Epidermal melanocyte (primary cell): ENCODE measurements around the gene AP5Z1.

Experiments used
- DNase-seq: peaks from one replicate; pipeline ENCODE4 v3.0.0; 2011; ENCODE audit warnings: low spot score; ENCODE audit not compliant: insufficient read length

Gene AP5Z1

DNA sequence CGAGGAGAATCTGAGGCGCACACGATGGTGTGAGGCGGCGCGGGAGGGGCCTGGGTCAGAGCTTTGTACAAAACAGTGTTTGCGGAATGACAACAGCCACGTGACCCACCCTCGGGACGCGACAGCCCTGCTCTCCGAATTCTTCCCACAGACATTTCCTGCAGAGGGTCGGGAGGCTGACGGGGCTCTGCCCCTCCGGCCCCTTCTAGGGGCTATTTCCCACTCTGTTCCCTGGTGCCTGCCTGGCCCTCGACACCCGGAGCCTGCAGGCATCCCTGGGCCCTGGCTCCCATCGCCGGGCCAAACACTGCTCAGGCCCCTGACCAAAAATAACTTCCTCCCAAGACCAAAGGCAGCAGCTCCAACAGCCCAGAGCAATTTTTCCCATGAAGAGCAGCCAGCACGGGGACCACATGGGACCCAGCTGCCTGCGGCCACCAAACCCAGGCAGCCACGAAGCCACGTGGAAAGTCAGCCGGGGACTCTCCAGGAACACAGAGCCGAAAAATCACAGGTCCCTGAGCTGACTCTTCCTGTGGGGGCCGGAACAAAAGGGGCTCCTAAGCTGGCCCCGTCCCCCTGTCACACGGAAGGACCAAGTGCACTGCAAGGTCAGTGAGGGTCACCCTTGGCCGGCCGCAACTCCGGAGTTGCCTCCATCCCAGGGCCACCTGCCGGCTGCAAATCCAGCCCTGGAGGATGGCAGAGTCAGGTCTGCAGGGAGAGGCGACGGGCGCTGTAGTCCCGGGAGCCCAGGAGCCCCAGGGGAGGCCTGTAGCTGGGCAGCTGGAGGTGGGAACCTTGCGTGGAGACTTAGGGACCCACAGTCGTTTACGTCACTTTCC is 44.4 kb downstream of the AP5Z1 start:
- DNase-seq, result no peak

DNA sequence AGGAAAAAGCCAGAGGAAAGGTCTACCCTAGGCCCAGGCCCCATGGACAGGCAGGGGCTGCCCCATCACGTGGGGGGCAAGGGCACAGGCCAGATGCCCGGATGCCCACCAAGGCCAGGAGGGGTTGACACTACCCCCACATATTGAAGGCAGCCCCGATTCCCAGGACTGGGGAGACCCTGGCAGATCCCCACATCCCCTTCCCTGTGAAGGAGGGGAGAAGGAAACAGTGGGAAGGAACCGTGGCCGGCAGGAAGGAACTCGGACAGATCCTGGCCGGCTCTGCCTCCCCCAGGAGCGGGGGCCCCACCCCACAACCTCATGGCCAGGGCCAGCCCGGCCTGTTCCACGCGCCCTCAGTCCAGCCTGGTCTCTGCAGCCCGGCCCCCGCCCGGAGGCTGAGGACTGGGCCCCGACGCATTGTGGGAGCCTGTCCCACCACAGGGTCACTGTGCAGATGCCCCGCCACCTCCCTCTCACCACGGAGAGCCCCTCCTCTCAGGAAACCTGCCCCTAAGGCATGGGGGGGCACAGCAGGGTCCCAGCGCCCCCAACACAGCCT is 45.1 kb downstream of the AP5Z1 start:
- no peak for DNase-seq

DNA sequence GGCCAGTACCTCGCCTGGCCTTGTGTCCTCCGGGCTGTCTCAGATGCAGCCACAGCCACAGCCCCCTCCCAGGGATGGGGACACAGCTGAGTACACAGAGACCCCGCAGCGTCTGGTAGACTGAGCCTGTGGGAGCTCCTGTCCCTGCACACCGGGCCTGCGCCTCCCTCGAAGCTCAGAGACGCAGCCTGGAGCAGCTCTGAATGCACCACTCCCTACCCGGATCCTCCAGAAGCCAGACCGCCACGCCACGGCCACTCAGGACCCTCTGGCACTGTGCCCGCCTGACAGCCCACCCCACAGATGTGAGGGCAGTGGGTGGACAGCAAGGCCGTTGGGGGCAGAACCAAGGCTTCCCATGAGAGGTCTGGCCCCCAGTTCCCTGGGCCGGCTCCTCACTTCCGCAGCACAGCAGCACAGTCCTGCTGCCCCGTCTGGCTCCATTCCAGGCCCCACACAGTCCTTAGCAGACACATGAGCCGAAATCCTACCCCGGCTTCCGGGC is 45.6 kb downstream of the AP5Z1 start:
- DNase-seq, result no peak

DNA sequence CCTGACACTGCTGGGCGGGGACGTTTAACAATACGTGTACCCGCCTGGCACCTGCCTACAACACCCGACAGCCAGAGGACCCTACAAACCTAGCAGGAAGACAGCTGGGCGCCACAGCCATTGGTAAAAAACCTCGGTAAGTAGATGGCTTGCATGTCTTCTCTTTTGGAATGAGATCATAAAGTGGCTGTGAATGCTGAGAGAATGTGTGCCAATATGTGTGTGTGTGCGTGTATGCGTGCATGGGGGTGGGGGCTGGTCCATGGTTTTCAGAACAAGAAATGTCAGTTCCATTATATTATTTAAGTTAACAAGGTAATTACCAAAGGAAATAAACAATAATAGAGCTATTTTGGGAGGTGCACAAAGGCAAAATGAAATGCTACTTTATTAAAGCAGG is 47.3 kb downstream of the AP5Z1 start:
- DNase-seq, result no peak

DNA sequence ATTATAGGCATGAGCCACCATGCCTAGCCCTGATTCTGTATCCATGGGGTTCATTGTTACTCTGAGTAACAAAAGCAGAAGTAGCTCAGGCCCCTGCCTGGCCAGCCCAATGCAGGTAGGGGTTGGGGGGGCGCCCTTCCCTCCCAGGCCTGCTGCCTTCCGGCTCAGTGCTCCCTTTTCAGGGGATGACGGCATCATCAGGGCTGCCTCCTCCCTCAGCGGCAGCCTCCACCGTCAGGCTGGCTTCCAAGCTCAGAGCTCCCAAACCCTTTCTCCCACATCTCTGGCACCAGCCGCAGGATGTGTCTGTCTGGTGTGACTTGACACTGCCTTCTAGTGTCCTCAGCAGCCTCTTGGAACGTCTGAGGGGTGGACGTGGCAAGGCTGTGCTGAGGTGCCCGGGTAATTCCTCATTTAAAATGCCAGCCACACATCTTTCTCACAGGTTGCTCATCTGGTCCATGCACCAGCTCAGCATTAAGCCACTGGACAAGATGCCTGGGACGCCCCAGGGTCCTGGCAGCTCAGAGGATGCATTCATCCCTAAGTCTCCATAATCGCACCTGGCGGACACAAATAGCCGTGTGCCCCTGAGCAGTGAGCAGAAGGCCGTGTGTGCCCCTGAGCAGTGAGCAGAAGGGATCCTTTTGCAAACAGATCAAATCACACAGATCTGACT is 48.2 kb downstream of the AP5Z1 start:
- DNase-seq, result no peak

DNA sequence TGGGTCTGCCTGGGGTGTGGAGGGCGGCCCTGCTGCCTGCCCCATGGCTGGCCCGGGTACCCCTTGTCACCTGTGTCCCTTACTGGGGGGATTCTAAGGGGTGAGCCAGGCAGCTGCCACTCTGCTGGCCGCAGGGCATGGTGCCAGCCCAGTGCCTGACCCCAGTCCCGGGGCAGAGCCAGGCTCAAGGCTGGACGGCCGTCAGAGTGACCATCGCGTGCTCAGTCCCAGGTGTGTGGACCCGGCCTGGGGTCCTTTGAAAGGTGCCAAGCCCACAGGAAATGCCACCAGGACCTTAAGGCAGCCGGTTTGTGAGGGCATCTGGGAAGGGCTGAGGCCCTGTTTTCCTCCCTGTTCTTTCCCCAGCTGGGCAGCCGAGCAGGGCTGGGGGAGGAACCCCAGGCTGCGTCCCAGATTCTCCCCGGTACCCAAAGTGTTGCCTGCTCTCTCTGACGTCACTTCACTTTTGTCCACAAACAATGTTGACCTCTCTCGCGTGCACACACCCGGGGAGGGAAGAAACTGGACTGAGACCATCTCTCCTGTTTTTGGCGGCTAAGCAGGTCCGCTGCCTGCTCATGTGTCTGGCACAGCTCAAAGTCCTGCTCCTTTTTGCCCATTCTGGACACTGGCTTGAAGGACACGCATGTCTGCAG is 48.8 kb downstream of the AP5Z1 start:
- DNase-seq, result no peak

DNA sequence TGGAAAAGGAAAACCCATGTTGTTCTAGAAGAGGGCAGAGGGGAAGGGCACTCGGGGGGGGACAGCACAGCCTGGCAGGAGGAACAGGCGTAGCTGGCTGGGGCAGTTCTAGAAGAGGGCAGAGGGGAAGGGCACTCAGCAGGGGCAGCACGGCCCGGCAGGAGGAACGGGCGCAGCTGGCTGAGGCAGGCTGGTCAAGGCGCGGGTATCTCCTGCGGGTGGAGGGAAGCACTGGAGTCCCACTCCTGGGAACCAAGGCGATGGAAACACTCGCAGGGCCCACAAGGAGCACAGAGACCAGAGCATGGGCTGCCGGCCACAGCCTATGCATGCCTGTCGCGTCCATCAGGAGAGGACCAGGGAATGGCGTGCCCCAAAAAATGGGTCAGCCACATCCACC is 49.7 kb downstream of the AP5Z1 start:
- DNase-seq, result no peak

DNA sequence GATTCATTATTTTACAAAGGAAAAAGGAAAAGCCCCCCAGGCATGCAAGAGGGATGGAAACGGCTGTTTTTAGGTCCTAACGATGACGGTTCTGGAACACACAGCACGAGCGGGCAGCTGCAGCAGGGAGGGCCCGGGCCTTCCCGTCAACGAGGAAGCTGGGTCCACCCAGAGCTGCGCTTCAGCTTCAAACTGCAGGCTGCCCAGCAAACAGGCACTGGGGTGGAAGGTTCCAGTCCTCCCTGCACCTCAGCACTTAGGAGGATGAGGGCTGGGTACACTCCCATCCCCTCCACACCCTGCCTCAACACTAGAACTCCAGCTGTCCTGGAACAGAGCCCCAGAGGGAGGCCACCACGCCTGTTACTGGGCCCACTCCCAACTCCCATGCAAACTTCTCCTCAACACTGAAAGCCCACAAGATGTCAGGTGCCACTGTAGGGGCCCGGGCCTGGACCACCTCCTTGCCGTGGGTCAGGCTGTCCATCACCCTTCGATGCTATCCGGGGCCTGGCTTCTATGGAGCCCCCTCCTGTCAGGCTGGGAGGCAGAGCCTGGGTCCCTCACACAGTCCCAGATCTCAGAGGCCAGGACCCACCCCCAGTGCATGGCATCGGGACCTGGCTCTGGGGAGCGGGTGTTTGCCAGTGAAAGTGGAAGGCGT is 53.4 kb downstream of the AP5Z1 start:
- DNase-seq, result no peak

DNA sequence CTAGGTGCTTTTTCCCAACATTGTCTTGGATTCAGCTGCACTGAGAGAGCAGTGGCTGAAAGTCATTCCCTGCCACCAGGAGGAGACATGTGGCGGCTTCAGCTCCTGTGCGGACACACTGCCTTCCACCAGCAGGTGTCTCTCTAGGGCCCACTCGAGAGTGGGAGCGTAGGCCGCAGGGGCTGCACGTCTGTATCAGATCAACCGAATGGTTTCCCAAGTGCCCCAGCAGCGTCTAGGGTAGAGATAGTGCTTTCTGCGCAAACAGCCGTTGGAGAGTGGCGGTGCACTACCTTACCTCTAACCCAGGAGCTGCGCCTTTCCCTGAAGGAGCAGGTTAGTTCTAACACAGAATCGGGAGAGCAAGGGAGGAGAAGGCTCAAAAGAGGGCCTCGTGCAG is 54.8 kb downstream of the AP5Z1 start:
- no peak for DNase-seq

DNA sequence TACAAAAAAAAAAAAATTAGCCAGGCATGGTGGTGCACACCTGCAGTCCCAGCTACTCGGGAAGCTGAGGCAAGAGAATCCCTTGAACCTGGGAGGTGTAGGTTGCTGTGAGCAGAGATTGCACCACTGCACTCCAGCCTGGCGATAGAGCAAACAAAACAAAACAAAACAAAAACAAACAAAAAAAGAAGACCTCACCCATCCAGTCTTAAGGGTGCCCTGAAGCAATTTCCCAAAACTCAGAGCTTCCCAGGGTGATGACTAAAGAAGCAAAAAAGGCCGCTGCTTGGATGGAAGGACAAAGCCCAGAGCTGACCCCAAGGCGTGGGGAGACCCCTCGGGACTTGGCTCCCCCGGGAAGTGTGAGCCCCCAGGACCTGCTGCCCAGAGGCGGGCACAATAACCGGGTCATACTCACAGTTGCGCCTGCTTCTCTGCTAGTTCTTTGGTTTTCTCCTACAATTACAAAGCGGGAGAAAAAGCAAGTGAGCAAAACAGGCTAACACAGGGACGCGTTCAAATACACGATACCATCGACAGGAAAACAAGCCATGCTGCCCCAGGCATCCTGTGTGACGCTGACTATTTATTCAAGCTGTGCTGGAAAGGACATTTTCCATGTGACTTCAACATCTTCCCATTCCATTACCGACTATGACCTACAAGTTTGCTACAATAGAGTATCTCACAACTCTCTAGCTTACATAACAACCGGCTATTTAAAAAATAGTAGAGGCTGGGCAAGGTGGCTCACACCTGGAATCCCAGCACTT is 56.5 kb downstream of the AP5Z1 start:
- DNase-seq, result no peak

DNA sequence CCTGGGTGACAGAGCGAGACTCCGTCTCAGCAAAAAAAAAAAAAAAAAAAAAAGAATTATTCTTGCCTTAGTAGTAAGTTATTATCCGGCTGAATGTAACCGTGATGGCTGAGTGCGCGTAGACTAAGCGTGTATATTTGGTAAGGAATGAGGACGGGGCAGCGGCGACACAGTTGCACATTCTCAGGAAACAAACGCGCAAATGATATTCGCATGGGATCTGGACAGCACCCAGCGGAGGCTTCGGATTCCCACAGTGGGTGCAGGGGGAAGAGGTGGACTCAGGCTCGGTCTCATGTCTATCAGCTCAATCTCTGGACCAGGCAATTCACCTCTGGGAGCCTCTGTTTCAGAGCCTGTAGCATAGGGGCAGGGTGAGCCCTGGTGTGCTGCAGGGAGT is 57.3 kb downstream of the AP5Z1 start:
- DNase-seq, result no peak

DNA sequence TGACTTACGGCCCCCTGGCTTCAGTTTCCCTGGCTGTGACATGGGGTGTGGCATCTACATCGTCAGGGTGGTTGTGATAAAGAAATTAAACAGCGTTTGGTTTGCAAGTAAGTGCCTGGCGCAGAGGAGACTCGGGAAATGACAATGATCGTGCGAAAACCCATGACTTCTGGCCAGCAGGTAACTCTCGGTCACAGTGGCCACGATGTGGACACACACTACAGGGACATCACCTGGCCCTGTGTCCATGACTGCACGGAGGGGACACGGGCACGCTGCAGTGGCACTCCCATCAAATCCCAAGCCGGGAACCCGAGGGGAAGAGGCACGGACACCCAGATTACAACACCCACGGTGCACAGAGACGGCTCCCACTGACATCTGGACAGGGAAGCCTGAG is 57.8 kb downstream of the AP5Z1 start:
- no peak for DNase-seq

DNA sequence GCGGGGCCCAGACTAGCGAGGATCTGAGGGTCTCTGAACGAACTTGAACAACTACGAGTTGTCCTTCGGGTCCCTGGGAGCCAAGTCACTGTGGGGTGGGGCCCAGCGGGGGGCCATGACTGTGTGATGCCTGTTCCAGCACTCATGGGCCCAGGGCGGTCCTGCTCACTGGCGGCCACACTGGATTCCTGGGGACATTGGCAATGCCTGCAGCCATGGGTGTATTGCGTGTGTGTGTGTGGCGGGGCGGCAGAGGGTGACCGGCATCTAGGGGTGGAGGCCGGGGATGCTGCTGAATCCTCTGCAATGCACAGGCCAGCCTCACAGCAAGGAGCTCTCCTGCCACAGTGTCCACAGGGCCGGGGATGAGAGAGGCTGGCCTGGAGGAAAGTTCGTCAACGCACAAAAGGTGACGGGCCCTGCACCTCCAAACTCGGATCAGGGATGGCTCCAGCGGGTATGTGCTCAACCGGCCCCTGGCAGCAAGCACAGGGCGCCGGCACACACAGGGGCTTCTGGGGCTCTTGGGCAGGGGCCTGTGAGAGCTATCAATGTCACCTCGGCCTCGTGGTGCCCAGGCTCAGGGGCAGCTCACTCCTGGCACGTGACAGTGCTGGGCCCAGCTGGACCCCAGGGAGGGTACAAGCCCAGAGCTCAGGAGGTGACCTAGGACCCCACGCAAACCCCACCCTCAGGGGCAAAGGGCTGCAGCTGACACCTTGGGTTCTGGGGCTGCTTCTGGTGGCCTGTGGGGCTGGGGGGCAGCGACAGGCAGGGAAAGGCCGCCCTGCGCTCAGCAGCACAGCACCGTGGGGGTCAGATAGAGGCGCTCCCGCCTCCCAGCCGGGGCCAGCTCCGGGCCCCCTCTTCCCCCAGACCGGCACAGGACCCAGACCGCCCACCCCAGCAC is 58.5 kb downstream of the AP5Z1 start:
- DNase-seq, result no peak

DNA sequence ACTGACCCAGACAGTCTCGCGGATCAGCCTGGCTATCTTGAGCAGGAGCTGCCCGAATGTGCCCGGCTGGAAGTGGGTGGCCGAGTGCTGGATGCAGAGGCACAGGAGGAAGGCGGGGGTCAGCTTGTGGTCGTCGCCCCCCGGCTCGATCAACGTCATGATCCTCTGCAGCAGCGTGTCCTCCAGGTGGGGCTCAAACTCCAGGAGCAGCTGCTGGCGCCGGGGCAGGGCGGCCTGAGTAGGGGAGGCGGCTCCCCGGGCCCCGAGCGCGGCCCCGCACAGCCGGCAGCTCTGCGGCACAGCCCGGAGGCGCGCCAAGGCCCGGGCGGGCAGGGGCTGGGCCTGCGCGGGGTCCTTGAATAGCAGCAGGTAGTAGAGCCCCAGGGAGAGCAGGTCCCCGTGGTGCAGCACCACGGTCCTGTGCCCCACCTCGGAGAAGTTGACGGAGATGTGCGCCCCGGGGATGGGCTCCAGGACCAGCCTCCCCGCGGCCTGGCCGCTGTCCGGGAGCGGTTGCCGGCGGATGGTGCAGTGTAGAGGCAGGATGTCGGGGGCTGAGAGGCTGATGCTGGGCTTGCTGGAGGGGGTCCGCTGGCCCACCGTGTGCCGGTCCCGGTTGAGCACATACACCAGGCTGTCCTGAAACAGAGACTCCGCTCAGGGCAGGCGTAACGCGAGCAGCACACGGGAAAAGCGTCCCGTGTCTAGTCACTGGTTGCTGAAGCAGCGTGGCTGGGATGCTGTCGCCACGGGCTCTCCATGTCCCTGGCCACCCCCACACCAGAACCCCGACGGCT is 59.4 kb downstream of the AP5Z1 start:
- no peak for DNase-seq

DNA sequence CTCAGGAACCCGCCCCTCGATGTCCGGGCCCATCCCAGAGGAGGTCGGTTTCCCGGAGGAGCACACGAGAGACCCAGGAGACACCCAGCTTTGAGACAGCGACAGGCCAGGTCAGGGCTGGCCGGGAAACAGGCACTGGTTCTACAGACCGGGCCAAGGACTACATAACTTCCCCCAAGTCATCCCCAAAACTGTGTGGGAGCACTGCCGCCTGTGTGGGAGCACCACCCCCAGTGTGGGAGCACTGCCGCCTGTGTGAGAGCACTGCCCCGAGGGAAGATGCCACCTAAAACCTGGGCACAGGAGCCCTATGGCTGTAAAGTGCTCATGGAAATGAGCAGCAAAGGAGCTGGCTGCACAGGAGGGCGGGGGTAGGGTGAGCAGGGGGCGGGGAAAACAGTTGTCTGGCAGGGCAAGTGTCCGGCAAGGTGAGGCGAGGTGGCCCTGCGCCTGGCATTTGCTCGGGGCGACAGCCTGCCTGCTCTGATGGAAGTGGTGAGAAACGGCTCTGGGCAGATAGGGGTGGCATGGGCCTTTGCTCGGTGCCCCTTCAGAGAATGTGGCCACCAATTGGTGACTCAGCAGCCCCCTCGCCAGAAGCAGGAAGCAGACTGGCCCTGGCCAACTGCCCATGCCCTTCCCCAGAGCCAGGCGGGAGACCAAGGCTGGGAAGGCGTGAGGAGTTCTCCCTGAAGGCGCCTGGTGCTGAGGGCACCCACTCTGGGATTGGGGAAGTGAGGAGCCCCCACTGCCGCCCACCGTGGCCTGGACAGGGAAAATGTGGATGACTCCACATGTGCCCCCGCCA is 60.2 kb downstream of the AP5Z1 start:
- no peak for DNase-seq

DNA sequence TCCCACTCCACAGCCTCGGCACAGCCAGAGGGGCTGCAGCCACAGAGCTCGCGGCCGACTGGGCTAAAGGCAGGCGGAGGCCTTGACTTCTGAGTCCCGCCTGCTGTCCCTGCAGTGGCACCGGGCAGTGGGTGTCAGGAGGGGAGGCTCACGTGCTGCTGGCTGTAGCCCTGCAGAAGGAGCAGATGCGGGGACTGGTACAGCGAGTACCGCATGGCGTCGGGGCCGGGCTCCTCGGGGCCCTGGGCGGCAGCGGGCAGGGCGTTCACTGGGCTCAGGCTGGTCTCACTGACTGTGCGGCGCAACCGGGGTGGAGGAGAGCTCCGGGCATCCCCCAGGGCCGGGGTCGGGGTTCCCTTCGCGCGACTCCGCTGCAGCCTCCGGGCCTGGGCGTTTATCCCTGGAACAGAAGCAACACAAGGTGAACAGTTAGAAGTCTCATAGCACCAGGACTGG is 60.8 kb downstream of the AP5Z1 start:
- DNase-seq, result no peak

DNA sequence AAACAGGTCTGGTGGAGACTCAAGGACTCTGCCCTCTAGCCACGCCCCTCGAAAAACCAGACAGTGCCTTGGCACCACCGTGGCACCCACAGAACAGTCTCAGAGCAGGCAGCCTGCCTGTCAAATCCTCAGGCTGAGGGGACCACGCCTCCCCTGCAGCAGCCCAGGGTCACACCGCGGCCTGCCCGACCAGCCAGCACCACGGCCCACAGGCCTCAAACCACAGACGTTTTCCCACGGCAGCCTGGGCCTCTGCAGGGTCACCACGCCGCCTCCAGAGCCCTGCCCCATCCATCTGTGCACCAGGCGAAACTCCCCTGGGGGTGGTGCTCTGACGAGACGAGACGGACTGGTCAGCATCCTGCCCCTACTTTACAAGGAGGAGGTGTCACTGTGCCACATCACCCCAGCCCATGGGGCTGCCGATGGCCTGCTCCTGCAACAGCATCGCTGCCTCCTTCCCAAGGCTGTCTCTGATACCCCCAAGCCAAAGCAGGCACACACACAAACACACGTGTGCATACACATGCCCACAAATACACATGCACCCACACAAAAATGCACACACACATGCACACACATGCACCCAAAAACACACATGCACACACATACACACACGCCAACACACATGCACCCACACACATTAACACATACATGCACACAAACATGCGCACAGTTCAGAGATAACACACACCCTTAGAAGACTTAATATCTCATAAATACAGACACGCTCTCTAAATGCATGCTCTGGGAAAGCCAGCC is 61.8 kb downstream of the AP5Z1 start:
- no peak for DNase-seq
